Panc1 (cell line): ENCODE results near the gene SND1. TPM values are rescaled to one million over a fixed set of nuclear protein-coding genes. Genes with fewer than 3 reads are reported as not detected.

Experiments used
- ATAC-seq: fragments of 200-7000 bp; cut with Tn5 transposase; 2 replicates; pipeline ENCODE4 v1.9.1; 2020; ENCODE audit warnings: mild to moderate bottlenecking, moderate library complexity
- BruUV-seq: library from RNA; stranded (reverse); fragments of 400-500 nt; replicated peaks from 2 replicates; lab custom pipeline; 2021; lab: Mats Ljungman, UMichigan
- CTCF ChIA-PET: fragments of 300-600 bp; sonication (Branson Sonifier 250); formaldehyde crosslinking; loops from one replicate; lab custom pipeline; 2022; ENCODE audit warnings: antibody characterized with exemption; lab: Charles Lee
- POLR2A ChIA-PET: fragments of 300-600 bp; sonication (Branson Sonifier 250); formaldehyde crosslinking; loops from one replicate; lab custom pipeline; 2022; ENCODE audit warnings: antibody characterized with exemption; lab: Charles Lee
- DNase-seq: peaks from one replicate; pipeline ENCODE4 v3.0.0-alpha.2; 2010; ENCODE audit warnings: low read depth, low spot score
- H3K27ac ChIP-seq: 2 replicates; pipeline ENCODE4 v1.5.1; 2011; ENCODE audit warnings: mild to moderate bottlenecking, low read length, inconsistent platforms
- H3K27me3 ChIP-seq: fragments of 200-500 bp; sonication (Bioruptor generic); 2 replicates; pipeline ENCODE4 v1.6.0; 2014; ENCODE audit warnings: low read length, inconsistent platforms; ENCODE audit not compliant: control insufficient read depth, insufficient read depth
- H3K36me3 ChIP-seq: fragments of 200-500 bp; sonication (Bioruptor generic); 2 replicates; pipeline ENCODE4 v1.5.1; 2014; ENCODE audit warnings: inconsistent platforms, mild to moderate bottlenecking, low read length, moderate library complexity; ENCODE audit not compliant: control insufficient read depth, insufficient read depth
- H3K4me1 ChIP-seq: 2 replicates; pipeline ENCODE4 v1.5.1; 2011; ENCODE audit warnings: inconsistent platforms, mild to moderate bottlenecking, low read length, moderate library complexity; ENCODE audit not compliant: control insufficient read depth, insufficient read depth
- H3K4me3 ChIP-seq, 2 experiments: 2 replicates each; pipeline ENCODE4 v1.5.1; 2011 to 2012; ENCODE audit warnings: low read depth in 2 of 2, low read length in 2 of 2, mild to moderate bottlenecking in 2 of 2, inconsistent platforms in 1 of 2, moderate library complexity in 1 of 2
- H3K9me3 ChIP-seq: fragments of 200-500 bp; sonication (Bioruptor generic); 2 replicates; pipeline ENCODE4 v1.5.1; 2014; ENCODE audit warnings: low read depth, mild to moderate bottlenecking, inconsistent platforms, low read length, moderate library complexity; ENCODE audit not compliant: control insufficient read depth, insufficient read depth
- POLR2AphosphoS5 ChIP-seq: IDR thresholded peaks from 2 replicates; pipeline ENCODE4 v1.6.1; 2012; ENCODE audit warnings: mild to moderate bottlenecking, low read depth, low read length, moderate library complexity
- SIN3A ChIP-seq: IDR thresholded peaks from 2 replicates; pipeline ENCODE4 v1.6.1; 2012; ENCODE audit warnings: low read depth, mild to moderate bottlenecking, low read length, moderate library complexity, borderline replicate concordance; ENCODE audit not compliant: insufficient read depth
- TCF7L2 ChIP-seq: IDR thresholded peaks from 2 replicates; pipeline ENCODE4 v1.6.1; 2011; ENCODE audit warnings: mild to moderate bottlenecking, low read depth, low read length, inconsistent platforms
- in situ Hi-C: cut with HindIII; loops from 2 replicates; pipeline ENCODE4 v1.10.0; 2016; ENCODE audit warnings: low sequenced_read_pairs, low pct_unique_long_range_greater_than_20kb
- intact Hi-C: fragments of 100-400 bp; cut with micrococcal nuclease; formaldehyde crosslinking; loops from one replicate; pipeline ENCODE4 v1.10.0; 2022; ENCODE audit not compliant: unreplicated experiment
- total RNA-seq: library from RNA; stranded (reverse); gene quantifications from one replicate; pipeline ENCODE4 v1.2.1, GENCODE V29; 2021; ENCODE audit not compliant: unreplicated experiment
- TF ChIP-seq, protein P1 (sequence below), 2 experiments: IDR thresholded peaks; 2 replicates each; pipeline ENCODE4 v1.6.1; 2011 to 2012; ENCODE audit warnings: low read depth in 2 of 2, control low read depth in 1 of 2, low read length in 1 of 2, mild to moderate bottlenecking in 1 of 2, moderate library complexity in 1 of 2; ENCODE audit not compliant: insufficient read depth in 1 of 2
- TF ChIP-seq, protein P2 (sequence below): fragments of 450-650 bp; IDR thresholded peaks from 2 replicates; pipeline ENCODE4 v1.5.1; 2017; ENCODE audit warnings: mild to moderate bottlenecking

The SND1 gene
- total RNA-seq, 1 experiment from 2014 or later: 176 TPM

GRCh38 chr7:128060018-128060417 lies 408.0 kb downstream of the SND1 start:
- no peaks in the 10 kb centered on the region for H3K27me3 ChIP-seq
- ChIA-PET POLR2A (interaction anchor here (0.6 kb wide), 1 partner anchor 125 kb away, joined by 3 read pairs; no protein-coding TSS in a partner anchor), CTCF (no interaction called here)
- in situ Hi-C loops (no loop called here), intact Hi-C loops (no loop called here)
- H3K36me3 ChIP-seq: no peaks in the 10 kb centered on the region
- H3K9me3 ChIP-seq: no peaks in the 10 kb centered on the region
- ATAC-seq (no peak), DNase-seq (no peak)
- no peak overlapping the region for H3K27ac ChIP-seq
- no peaks in the 10 kb centered on the region for H3K4me1 ChIP-seq
- TF ChIP-seq SIN3A: no peak
- TF ChIP-seq, protein P1, sequence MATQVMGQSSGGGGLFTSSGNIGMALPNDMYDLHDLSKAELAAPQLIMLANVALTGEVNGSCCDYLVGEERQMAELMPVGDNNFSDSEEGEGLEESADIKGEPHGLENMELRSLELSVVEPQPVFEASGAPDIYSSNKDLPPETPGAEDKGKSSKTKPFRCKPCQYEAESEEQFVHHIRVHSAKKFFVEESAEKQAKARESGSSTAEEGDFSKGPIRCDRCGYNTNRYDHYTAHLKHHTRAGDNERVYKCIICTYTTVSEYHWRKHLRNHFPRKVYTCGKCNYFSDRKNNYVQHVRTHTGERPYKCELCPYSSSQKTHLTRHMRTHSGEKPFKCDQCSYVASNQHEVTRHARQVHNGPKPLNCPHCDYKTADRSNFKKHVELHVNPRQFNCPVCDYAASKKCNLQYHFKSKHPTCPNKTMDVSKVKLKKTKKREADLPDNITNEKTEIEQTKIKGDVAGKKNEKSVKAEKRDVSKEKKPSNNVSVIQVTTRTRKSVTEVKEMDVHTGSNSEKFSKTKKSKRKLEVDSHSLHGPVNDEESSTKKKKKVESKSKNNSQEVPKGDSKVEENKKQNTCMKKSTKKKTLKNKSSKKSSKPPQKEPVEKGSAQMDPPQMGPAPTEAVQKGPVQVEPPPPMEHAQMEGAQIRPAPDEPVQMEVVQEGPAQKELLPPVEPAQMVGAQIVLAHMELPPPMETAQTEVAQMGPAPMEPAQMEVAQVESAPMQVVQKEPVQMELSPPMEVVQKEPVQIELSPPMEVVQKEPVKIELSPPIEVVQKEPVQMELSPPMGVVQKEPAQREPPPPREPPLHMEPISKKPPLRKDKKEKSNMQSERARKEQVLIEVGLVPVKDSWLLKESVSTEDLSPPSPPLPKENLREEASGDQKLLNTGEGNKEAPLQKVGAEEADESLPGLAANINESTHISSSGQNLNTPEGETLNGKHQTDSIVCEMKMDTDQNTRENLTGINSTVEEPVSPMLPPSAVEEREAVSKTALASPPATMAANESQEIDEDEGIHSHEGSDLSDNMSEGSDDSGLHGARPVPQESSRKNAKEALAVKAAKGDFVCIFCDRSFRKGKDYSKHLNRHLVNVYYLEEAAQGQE (IDR thresholded peaks at IDR 0.05; ENCODE audit: insufficient read depth in 1 of 2, low read depth in 2 of 2, low read length in 1 of 2): no peak
- TF ChIP-seq, protein P2, sequence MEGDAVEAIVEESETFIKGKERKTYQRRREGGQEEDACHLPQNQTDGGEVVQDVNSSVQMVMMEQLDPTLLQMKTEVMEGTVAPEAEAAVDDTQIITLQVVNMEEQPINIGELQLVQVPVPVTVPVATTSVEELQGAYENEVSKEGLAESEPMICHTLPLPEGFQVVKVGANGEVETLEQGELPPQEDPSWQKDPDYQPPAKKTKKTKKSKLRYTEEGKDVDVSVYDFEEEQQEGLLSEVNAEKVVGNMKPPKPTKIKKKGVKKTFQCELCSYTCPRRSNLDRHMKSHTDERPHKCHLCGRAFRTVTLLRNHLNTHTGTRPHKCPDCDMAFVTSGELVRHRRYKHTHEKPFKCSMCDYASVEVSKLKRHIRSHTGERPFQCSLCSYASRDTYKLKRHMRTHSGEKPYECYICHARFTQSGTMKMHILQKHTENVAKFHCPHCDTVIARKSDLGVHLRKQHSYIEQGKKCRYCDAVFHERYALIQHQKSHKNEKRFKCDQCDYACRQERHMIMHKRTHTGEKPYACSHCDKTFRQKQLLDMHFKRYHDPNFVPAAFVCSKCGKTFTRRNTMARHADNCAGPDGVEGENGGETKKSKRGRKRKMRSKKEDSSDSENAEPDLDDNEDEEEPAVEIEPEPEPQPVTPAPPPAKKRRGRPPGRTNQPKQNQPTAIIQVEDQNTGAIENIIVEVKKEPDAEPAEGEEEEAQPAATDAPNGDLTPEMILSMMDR: no peak
- no peak for TF ChIP-seq TCF7L2
- no peak for TF ChIP-seq POLR2AphosphoS5
- no TSS peak for BruUV-seq
- H3K4me3 ChIP-seq: no peak overlapping the region

- in situ Hi-C loops: no loop called here
- ATAC-seq (no peak), DNase-seq (no peak)
- BruUV-seq: no TSS peak
- no peaks in the 10 kb centered on the region for H3K36me3 ChIP-seq
- intact Hi-C loops: no loop called here
- no peaks in the 10 kb centered on the region for H3K9me3 ChIP-seq
- H3K27ac ChIP-seq: no peak overlapping the region
- no peaks in the 10 kb centered on the region for H3K4me1 ChIP-seq
- TF ChIP-seq, protein P1 (IDR thresholded peaks at IDR 0.05; ENCODE audit: insufficient read depth in 1 of 2, low read depth in 2 of 2, low read length in 1 of 2): no peak
- TF ChIP-seq, protein P2: no peak
- no peak for TF ChIP-seq POLR2AphosphoS5
- TF ChIP-seq SIN3A: no peak
- TF ChIP-seq TCF7L2: no peak
- H3K4me3 ChIP-seq: no peak overlapping the region
- POLR2A ChIA-PET: no interaction called here
- H3K27me3 ChIP-seq: no peaks in the 10 kb centered on the region
- CTCF ChIA-PET: no interaction called here
Measured at GRCh38 chr7:128063088-128063487, 411.1 kb downstream of the SND1 start.
